NOMO-1 (cell line): ENCODE measurements around the gene WWC2.

Experiments
- DNase-seq, 2 experiments: peaks; one replicate each; lab custom pipeline; 2025; ENCODE audit not compliant: unreplicated experiment in 2 of 2; lab: John Stamatoyannopoulos, UW

The WWC2 gene

GRCh38 chr4:183170894-183171293 lies 71.8 kb downstream of the WWC2 start:
- DNase-seq = no peak

- no peak for DNase-seq
Observed at GRCh38 chr4:183171484-183172267, 72.6 kb downstream of the WWC2 start.

DNA sequence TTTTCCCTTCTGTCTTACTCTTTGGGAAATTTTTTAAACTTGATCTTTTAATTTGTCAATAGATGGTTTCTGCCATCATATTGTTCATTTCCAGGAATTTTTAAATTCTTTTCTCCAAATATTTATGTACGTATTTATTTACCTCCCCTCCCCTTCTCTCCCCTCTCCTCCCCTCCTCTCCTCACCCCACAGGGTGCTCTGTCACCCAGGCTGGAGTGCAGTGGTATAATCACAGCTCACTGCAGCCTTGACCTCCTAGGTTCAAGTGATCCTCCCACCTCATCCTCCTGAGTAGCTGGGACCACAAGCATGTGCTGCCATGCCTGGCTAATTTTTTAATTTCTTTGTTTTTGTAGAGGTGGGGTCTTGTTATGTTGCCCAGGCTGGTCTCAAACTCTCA lies 73.8 kb downstream of the WWC2 start:
- DNase-seq = no peak

DNA sequence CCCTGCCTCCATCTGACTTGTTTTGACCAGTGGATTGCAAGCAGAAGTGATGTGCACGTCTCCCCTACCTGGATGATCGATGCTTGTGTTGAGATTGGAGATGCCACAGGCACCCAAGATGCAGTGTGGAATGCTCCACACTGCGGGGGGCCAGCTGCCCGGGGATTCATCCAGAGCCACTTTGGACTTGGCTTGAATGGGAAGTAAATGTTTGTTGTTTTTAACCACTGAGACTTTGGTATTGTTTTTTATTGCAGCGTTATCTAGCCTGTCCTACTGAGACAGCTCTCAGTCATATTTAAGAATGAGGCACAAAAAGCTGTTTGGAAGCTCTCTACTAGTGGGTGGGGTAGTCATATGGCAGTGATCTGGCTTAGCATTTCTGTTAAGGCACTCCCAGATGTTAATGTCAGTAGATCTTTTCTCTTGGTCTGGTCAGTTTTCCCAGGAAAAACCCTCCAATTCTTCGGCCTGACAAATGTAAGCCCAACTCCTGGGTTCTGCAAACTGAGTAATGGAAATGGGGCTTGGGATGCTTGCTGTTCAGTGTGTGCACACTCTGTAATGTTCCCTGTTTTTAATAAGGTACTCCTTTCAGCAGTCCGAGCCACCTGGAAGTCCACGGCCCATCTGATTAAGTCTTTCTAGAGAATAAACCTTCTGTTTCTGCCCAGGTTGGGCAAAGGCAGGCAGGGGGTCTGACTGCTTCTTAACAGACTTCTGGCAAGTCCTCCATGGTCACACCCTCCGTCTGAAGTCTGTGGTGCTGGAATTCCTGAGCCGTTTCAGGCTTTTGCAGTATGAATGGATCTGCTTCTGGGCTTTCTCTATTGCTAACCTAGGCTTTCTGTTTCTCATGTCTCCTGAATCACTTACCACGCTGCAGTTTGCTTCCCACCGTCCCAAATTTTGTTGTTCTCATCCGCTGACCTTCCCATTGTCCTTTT lies 74.8 kb downstream of the WWC2 start:
- DNase-seq = no peak

- no peak for DNase-seq
Observed at GRCh38 chr4:183175631-183176232, 76.7 kb downstream of the WWC2 start.

DNA sequence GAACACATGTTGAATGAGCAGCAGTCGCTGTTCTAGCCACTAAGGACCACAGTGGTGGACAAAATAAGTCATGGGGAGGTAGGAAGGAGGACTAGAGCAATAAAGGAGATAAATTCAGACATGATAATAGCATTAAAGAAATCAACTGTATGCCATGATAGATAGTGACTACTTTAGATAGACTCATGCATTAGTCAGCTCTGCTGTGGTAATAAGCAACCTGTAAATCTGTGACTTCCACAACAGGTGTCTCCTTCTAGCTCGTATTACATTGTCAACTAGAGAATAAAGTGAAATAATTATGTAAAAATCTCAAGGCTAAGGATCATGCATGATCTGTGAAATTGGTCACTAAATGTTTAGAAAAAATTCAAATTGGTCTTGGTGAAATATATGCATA lies 77.9 kb downstream of the WWC2 start:
- no peak for DNase-seq

- no peak for DNase-seq
Observed at GRCh38 chr4:183178201-183178600, 79.1 kb downstream of the WWC2 start.

DNA sequence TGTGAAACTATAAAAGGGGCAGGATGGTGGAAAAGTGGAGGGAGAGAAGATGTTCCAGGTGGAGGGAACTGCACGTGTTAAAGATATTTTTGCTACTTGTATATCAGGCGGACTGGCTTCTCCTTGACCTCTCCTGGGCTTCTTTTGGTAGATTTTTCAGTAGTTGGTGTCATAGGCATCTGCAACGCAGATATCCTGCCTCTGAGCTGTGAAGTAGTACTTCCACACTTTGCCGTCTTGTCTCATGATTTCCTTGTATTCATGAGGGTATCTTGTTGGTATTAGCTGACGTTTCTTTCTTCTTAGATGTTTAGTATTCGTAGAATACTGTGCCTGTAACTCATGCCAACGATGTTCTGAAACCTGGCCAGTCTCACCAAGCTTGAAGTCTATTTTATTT lies 81.0 kb downstream of the WWC2 start:
- no peak for DNase-seq

DNA sequence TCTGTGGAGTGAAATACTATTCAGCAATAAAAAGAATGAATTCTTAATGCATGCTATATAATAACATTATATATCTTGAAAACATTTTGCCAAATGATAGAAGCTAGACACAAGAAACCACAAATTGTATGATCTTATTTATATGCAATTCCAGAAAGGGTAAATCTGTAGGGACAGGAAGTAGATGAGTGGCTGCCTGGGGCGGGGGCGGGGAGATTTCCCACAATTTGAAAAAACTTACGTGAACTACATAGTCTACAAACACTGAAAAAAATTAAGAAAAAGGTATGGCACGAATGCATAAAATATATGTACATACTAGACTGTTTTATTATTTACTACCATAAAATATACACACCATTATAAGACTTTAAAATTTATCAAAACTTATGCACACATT lies 81.6 kb downstream of the WWC2 start:
- no peak for DNase-seq

- no peak for DNase-seq
Observed at GRCh38 chr4:183181081-183181480, 82.0 kb downstream of the WWC2 start.

GRCh38 chr4:183182873-183183725 lies 84.0 kb downstream of the WWC2 start:
- peak; percentile 88 to 94 for DNase-seq

- peak in 1 of 2 experiments; percentile 16 for DNase-seq
Observed at GRCh38 chr4:183183906-183184535, 85.0 kb downstream of the WWC2 start.

- no peak for DNase-seq
Observed at GRCh38 chr4:183185018-183185417, 86.0 kb downstream of the WWC2 start.

GRCh38 chr4:183185559-183185958 lies 86.5 kb downstream of the WWC2 start:
- DNase-seq = no peak

DNA sequence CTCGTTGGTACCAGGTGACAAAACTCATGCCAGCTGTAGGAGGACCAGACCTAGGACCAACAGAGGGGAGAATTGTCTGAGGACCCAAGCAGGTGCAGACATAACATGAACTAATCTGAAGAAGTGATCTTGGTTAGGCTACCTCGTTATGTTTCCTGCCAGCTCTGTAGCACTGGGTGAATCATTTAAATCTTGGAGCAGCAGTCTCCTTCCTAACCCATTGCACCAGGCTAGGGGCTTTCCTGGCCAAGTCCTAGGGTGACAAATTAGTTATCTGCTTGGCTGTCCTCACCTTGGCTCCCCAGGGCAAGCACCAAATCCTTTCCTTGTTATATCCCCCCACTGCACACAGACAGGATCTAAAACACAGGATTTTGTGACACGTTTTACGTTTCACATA lies 87.8 kb downstream of the WWC2 start:
- DNase-seq = no peak

- no peak for DNase-seq
Observed at GRCh38 chr4:183190900-183191527, 92.0 kb downstream of the WWC2 start.

DNA sequence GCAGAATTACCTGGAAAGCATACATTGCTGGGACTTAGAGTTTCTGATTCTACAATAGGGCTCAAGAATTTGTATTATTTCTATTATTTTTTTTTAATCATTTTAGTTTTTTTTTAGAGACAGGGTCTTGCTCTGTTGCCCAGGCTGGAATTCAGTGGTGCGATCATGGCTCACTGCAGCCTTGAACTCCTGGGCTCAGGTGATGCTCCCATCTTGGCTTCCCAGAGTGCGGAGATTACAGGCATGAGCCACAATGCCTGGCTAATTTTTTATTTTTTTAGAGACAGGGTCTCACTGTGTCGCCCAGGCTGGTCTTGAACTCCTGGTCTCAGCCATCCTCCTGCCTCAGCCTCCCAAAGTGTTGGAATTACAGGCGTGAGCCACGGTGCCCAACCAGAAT lies 92.6 kb downstream of the WWC2 start:
- DNase-seq = no peak

DNA sequence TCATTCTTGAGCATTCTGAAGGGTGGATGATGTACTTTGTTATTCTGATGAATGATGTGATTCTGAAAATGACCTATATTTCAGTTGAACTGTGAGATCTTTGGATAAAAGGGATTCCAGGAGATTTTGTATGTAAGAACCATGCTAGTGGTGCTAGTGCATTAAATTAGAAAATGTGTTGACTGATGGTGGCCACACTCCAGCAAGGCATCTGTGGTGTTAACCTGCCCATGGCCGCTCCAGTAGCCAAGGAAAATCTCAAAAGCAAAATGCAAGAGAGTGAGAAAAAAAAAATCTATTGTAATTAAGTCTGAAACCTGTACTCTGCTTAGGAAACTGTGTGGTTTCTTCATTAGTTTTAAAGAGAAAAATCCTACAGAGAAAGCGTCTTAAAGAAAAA lies 93.5 kb downstream of the WWC2 start:
- DNase-seq = no peak

DNA sequence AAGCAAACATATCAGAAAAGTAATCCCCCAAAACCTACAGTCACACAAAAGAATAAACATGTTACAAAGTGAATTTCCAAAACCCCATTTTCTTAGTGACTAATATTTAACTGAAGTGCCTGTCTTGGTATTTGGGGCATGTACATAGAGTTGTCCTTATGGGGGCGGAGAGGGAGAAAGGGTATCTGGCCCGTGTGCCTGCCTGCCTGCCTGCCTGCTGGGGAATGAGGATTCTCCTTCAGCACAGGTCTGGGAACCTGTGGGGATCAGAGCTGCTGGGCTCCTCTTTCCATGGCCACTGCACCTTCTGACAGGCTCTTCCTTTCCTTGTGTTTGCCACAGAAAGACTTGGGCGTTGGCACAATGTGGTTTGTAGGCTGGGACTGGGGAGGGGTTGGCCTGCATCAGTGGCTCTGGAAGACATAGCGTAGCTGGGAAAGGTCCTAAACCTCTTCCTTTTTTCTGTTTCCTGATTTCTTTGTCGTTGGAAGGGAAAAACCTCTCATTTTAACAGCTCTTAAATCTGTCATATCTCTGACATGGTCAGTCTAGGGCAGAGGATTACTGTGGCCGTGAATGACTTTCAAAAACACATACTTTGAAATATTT lies 94.8 kb downstream of the WWC2 start:
- peak in 1 of 2 experiments; percentile 46 for DNase-seq
